Esophagus mucosa (tissue), 1 donor: ENCODE results near the gene F7. TPM values are rescaled to one million over a fixed set of nuclear protein-coding genes. Genes with fewer than 3 reads are reported as not detected.
"Not testable (repeated sequence)": the region's sequence is repeated elsewhere in the genome, so short reads cannot be mapped to it uniquely, and the experiment has no call there.

Source experiments
- ATAC-seq: fragments of 200-7000 bp; cut with Tn5 transposase; one replicate; pipeline ENCODE4 v1.9.1; 2020
- total RNA-seq: library from RNA; stranded (reverse); gene quantifications from one replicate; pipeline ENCODE4 v1.2.4, GENCODE V29; 2023
- donor health status: DM: yes; HTN: yes; CAD: no.

Gene F7
- total RNA-seq, 1 donor from 2014 or later: not detected

GRCh38 chr13:113073942-113074341 is 31.6 kb upstream of the F7 start:
- ATAC-seq: no peak

GRCh38 chr13:113074401-113074800 is 31.2 kb upstream of the F7 start:
- ATAC-seq: no peak

- no peak for ATAC-seq
Observed at GRCh38 chr13:113074876-113075275, 30.7 kb upstream of the F7 start.

GRCh38 chr13:113075711-113076110 is 29.9 kb upstream of the F7 start:
- ATAC-seq: no peak

GRCh38 chr13:113076681-113077401 is 28.8 kb upstream of the F7 start:
- ATAC-seq: no peak

GRCh38 chr13:113077566-113077952 is 28.0 kb upstream of the F7 start:
- ATAC-seq: no peak

- peak; percentile 5 for ATAC-seq
Observed at GRCh38 chr13:113077953-113078901, 27.4 kb upstream of the F7 start.

GRCh38 chr13:113078902-113079780 is 26.4 kb upstream of the F7 start:
- ATAC-seq: no peak

GRCh38 chr13:113079781-113080080 is 25.9 kb upstream of the F7 start:
- not testable (repeated sequence) for ATAC-seq

- ATAC-seq: no peak
Observed at GRCh38 chr13:113080361-113080831, 25.2 kb upstream of the F7 start.

- no peak for ATAC-seq
Observed at GRCh38 chr13:113080901-113081521, 24.6 kb upstream of the F7 start.

- ATAC-seq: no peak
Observed at GRCh38 chr13:113082198-113083021, 23.2 kb upstream of the F7 start.

GRCh38 chr13:113083022-113083373 is 22.6 kb upstream of the F7 start:
- no peak for ATAC-seq

GRCh38 chr13:113083402-113084061 is 22.1 kb upstream of the F7 start:
- peak; percentile 93 for ATAC-seq

- no peak for ATAC-seq
Observed at GRCh38 chr13:113084094-113084942, 21.3 kb upstream of the F7 start.

GRCh38 chr13:113084943-113085540 is 20.5 kb upstream of the F7 start:
- no peak for ATAC-seq

- ATAC-seq: no peak
Observed at GRCh38 chr13:113086031-113086750, 19.4 kb upstream of the F7 start.

GRCh38 chr13:113086991-113087922 is 18.3 kb upstream of the F7 start:
- ATAC-seq: no peak
